ENCODE measurements around the gene MDM1. TPM values are rescaled to one million over a fixed set of nuclear protein-coding genes. Genes with fewer than 3 reads are reported as not detected.

Gene MDM1
- total and polyA plus RNA-seq, 11 donors: 4.0 to 8.4 (median 5.8) TPM

DNA sequence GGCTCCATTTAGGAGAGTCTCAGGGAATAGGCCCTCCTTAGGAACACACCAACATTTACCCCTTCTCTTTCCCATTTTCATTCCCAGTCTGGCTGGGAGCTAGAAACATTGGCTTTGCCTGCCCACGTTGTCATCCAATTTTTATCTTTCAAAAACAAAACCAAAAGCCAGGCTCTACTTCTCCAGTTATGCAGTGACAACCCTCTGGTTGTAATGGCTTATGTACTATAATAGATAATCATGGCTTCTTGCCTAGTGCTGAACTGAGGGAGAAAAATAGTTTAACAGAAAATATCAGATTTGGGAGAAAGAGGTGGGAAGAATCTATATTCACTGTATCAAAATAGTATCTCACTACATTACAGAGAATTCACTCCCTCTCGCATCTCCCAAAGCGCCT, 46.6 kb downstream of the MDM1 start:
- Histone ChIP-seq H3K4me1 (peaks cover 0 to 5% (median 0%) of the 10 kb centered on the region in 12 donors), H3K9me3 (no peaks in the 10 kb centered on the region), H3K27me3 (no peaks in the 10 kb centered on the region), H3K27ac (no peak overlapping the region), H3K4me3 (no peak overlapping the region), H3K36me3 (no peaks in the 10 kb centered on the region)
- WGBS, 4 donors: 69 to 87% (median 79%) methylated on average over 3 of the region's 3 CpGs
- DNase-seq: no peak
- intact Hi-C loops (cut with DNase I): no loop called here
- ATAC-seq: no peak
- TF ChIP-seq, protein P1, sequence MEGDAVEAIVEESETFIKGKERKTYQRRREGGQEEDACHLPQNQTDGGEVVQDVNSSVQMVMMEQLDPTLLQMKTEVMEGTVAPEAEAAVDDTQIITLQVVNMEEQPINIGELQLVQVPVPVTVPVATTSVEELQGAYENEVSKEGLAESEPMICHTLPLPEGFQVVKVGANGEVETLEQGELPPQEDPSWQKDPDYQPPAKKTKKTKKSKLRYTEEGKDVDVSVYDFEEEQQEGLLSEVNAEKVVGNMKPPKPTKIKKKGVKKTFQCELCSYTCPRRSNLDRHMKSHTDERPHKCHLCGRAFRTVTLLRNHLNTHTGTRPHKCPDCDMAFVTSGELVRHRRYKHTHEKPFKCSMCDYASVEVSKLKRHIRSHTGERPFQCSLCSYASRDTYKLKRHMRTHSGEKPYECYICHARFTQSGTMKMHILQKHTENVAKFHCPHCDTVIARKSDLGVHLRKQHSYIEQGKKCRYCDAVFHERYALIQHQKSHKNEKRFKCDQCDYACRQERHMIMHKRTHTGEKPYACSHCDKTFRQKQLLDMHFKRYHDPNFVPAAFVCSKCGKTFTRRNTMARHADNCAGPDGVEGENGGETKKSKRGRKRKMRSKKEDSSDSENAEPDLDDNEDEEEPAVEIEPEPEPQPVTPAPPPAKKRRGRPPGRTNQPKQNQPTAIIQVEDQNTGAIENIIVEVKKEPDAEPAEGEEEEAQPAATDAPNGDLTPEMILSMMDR (IDR thresholded peaks at IDR 0.05): no peak
- no peak for TF ChIP-seq POLR2A (IDR thresholded peaks at IDR 0.05)

DNA sequence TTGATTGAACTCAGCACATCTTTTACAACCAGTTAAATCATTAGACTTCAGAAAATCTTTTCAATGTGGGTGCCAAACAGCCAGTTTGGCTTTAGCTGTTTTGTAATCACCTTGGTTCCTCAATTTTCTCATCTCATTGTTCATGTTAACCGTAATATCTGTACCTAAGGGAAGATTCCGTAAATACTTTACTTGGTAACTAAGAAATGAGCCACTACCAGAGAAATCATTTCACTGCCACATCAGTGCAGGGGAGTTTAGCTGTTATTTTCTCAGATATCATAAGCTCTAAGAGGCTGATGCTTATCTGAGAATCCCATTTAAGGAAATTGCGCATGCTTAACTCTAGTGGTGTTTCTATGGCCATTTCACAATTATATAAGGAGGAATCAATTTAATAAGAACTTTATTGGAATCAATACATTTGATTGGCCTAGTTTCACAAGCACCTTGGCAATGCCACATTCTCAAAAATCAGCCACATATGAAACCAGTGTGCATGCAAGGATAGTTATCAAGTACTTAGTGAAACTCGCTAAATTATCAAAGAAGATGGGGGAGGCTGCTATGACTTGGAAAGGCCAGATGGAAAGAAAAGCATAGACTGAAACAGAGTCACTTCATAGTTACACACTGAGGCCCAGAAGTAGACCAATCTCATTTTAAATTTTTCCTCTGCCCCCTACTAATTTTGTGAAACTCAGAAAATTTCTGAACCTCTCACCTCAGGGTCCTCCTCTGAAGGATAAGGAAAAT, 50.7 kb downstream of the MDM1 start:
- no peak for ATAC-seq
- Histone ChIP-seq H3K27ac (no peak overlapping the region), H3K4me1 (peaks cover 0 to 5% (median 0%) of the 10 kb centered on the region in 12 donors), H3K4me3 (no peak overlapping the region), H3K36me3 (no peaks in the 10 kb centered on the region), H3K9me3 (no peaks in the 10 kb centered on the region), H3K27me3 (no peaks in the 10 kb centered on the region)
- TF ChIP-seq POLR2A (IDR thresholded peaks at IDR 0.05): no peak
- TF ChIP-seq, protein P1 (IDR thresholded peaks at IDR 0.05): no peak
- DNase-seq: no peak
- intact Hi-C loops (cut with DNase I): no loop called here
- WGBS, 4 donors: 93 to 94% (median 93%) methylated on average over 4 of the region's 4 CpGs

DNA sequence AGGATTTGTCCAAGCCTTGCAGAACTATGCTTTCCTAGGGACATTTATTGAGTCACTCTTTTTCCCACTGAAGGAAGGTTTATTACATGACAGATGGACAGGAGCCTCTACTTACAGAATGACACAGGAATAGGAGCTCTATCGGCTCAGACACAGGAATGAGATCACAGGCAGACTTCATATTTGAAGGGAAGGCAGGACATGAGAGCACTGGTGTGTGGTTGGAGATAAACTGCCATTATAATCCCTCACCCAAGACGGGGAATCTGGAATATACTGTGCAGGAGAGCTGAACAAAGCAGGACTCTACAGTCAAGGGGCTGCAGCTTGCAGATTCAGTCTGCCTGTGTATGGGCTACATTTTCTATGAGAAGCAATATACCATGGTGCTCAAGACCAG, 51.9 kb downstream of the MDM1 start:
- no peak overlapping the region for H3K27ac ChIP-seq
- TF ChIP-seq, protein P1 (IDR thresholded peaks at IDR 0.05): no peak
- no peak for TF ChIP-seq POLR2A (IDR thresholded peaks at IDR 0.05)
- no peak for ATAC-seq
- intact Hi-C loops (cut with DNase I): no loop called here
- no peak for DNase-seq
- no peaks in the 10 kb centered on the region for H3K9me3 ChIP-seq
- no peaks in the 10 kb centered on the region for H3K4me1 ChIP-seq
- H3K4me3 ChIP-seq: no peak overlapping the region
- no peaks in the 10 kb centered on the region for H3K27me3 ChIP-seq
- WGBS, 4 donors: 73 to 80% (median 79%) methylated on average over 2 of the region's 2 CpGs
- no peaks in the 10 kb centered on the region for H3K36me3 ChIP-seq

DNA sequence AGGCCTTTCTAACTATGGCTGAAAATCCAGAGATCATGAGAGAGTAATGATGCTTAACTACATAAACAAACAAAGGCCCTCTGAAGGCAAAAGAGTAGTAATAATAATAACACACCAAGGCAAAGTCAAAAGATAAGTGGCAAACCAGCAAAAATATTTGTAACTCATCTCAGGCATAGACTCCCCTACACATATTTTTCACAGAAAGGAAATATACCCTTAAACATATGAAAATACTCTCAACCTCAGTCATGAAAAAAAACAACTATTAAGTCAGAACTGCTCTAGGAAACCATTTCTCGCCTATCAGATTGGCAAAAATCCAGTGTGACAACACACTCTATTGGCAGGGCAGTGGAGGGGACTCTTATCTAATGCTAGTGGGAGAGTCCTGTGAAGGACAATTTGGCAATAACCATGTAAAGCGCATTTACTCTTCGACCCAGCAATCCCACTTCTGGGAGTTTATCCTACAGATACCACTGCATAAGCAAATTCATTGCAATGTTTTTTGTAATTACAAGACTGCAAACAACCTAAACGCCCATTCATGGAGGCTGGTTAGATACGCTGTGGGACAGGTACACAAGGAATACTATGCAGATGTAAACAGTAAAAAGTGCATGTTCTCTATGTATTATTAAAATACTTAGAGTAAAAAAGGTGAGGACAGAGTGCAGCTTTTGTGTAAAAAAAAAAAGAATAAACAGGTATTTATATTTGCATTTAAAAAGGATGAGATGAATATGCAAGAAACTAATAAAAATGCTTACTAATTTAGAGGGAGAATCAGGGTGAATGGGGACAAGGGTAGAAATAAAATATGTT, 52.7 kb downstream of the MDM1 start:
- H3K36me3 ChIP-seq: no peaks in the 10 kb centered on the region
- no peak for ATAC-seq
- no peak overlapping the region for H3K4me3 ChIP-seq
- WGBS, 4 donors: 57 to 67% (median 64%) methylated on average over 5 of the region's 5 CpGs
- no peak overlapping the region for H3K27ac ChIP-seq
- no peak for DNase-seq
- H3K4me1 ChIP-seq: no peaks in the 10 kb centered on the region
- intact Hi-C loops (cut with DNase I): no loop called here
- no peak for TF ChIP-seq POLR2A (IDR thresholded peaks at IDR 0.05)
- TF ChIP-seq, protein P1 (IDR thresholded peaks at IDR 0.05): no peak
- no peaks in the 10 kb centered on the region for H3K9me3 ChIP-seq
- H3K27me3 ChIP-seq: no peaks in the 10 kb centered on the region

All from heart left ventricle (tissue), 16 donors.